Gastroesophageal sphincter (tissue), 3 donors: ENCODE results near the gene TMEM192.

ENCODE experiments used
- POLR2A ChIP-seq, 2 donors: fragments of 450-650 bp; IDR thresholded peaks; one replicate each; pipeline ENCODE4 v1.6.1; 2017; ENCODE audit warnings: antibody characterized with exemption in 2 of 2, mild to moderate bottlenecking in 2 of 2, moderate library complexity in 1 of 2
- POLR2AphosphoS5 ChIP-seq: sonication (generic); formaldehyde crosslinking; IDR thresholded peaks from one replicate; pipeline ENCODE4 v1.6.1; 2017; ENCODE audit warnings: antibody characterized with exemption
- TF ChIP-seq, protein P1 (sequence below), 4 experiments: fragments of 200-600 bp in 2 of 4; fragments of 450-650 bp in 2 of 4; sonication (generic) in 1 of 4; IDR thresholded peaks; one replicate each; pipeline ENCODE4 v1.5.1; 2017 to 2019; ENCODE audit warnings: antibody characterized with exemption in 4 of 4, mild to moderate bottlenecking in 2 of 4, moderate library complexity in 2 of 4

DNA sequence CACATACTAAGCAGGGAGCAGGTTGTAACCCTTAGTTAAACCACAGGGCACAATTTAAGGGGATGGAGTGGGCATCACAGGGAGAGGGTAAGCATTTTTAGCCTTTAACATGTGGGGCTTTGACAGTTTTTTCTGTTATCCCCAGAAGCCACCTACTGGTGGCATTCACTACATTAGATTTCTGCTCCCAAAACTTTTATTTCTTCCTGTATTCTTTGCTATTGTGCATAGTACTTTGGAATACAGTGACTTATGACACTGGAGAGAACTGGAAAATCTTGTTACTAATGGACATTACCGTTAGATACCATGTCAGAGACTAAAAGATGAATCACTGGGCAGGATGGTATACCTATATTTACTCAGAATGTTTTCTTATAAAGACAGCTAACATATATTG is 51.7 kb downstream of the TMEM192 start:
- TF ChIP-seq POLR2AphosphoS5 (no peak), POLR2A (IDR thresholded peaks at IDR 0.05) (no peak)
- TF ChIP-seq, protein P1, sequence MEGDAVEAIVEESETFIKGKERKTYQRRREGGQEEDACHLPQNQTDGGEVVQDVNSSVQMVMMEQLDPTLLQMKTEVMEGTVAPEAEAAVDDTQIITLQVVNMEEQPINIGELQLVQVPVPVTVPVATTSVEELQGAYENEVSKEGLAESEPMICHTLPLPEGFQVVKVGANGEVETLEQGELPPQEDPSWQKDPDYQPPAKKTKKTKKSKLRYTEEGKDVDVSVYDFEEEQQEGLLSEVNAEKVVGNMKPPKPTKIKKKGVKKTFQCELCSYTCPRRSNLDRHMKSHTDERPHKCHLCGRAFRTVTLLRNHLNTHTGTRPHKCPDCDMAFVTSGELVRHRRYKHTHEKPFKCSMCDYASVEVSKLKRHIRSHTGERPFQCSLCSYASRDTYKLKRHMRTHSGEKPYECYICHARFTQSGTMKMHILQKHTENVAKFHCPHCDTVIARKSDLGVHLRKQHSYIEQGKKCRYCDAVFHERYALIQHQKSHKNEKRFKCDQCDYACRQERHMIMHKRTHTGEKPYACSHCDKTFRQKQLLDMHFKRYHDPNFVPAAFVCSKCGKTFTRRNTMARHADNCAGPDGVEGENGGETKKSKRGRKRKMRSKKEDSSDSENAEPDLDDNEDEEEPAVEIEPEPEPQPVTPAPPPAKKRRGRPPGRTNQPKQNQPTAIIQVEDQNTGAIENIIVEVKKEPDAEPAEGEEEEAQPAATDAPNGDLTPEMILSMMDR (IDR thresholded peaks at IDR 0.05): no peak
